HepG2 (cell line): ENCODE results near the gene TPM1. TPM values are rescaled to one million over a fixed set of nuclear protein-coding genes. Genes with fewer than 3 reads are reported as not detected.

Source experiments
- ATAC-seq: fragments of 200-7000 bp; cut with Tn5 transposase; 3 replicates; pipeline ENCODE4 v1.9.1; 2020; ENCODE audit warnings: mild to moderate bottlenecking, moderate library complexity
- BruUV-seq: library from RNA; stranded (reverse); fragments of 400-500 nt; replicated peaks from 2 replicates; lab custom pipeline; 2021; lab: Mats Ljungman, UMichigan
- CTCF ChIA-PET: fragments of 300-600 bp; formaldehyde crosslinking; extraction: SDS; loops from one replicate; lab custom pipeline; 2021; ENCODE audit warnings: low total read pairs, inconsistent platforms, low intra/inter-chr PET ratio; lab: Yijun Ruan, JAX
- POLR2A ChIA-PET: fragments of 350-600 bp; sonication (Branson Sonifier 250); formaldehyde crosslinking; loops from one replicate; lab custom pipeline; 2020; ENCODE audit warnings: antibody characterized with exemption, inconsistent platforms; lab: Yijun Ruan, JAX
- DNase-seq: peaks from one replicate; pipeline ENCODE4 v3.0.0-alpha.2; 2015; ENCODE audit warnings: low spot score
- FAIRE-seq: peaks from 3 replicates; lab custom pipeline; 2011; peaks lifted over from hg19 to GRCh38; lab: Jason Lieb, UNC
- H2AFZ ChIP-seq: one replicate; pipeline ENCODE4 v1.6.1; 2011; ENCODE audit warnings: low read length, inconsistent platforms
- H3K27ac ChIP-seq: fragments of 300-600 bp; 3 replicates; pipeline ENCODE4 v1.8.0; 2011; ENCODE audit warnings: mixed run types, mild to moderate bottlenecking, mixed read lengths, low read length, inconsistent platforms; ENCODE audit not compliant: insufficient read depth; ENCODE audit errors: extremely low read length
- H3K27me3 ChIP-seq, 2 experiments: fragments of 200-600 bp in 1 of 2; 2 replicates in 1 of 2; 3 replicates in 1 of 2; pipeline versions ENCODE4 v1.6.0 to v1.8.0; 2011; ENCODE audit warnings: low read length in 2 of 2, mild to moderate bottlenecking in 2 of 2, moderate library complexity in 2 of 2, inconsistent platforms in 1 of 2; ENCODE audit not compliant: insufficient read depth in 2 of 2, control insufficient read depth in 1 of 2
- H3K36me3 ChIP-seq, 2 experiments: fragments of 200-600 bp in 1 of 2; replicated peaks in 1 of 2; 2 replicates in 1 of 2; 3 replicates in 1 of 2; pipeline versions ENCODE4 v1.5.1 to v1.8.0; 2011; ENCODE audit warnings: low read length in 2 of 2, inconsistent platforms in 1 of 2; ENCODE audit not compliant: insufficient read depth in 2 of 2, control insufficient read depth in 1 of 2
- H3K4me1 ChIP-seq: 2 replicates; pipeline ENCODE4 v1.5.1; 2012; ENCODE audit warnings: low read length, inconsistent platforms; ENCODE audit not compliant: insufficient read depth
- H3K4me2 ChIP-seq: 2 replicates; pipeline ENCODE4 v1.6.0; 2011; ENCODE audit warnings: low read depth, low read length, inconsistent platforms
- H3K4me3 ChIP-seq, 3 experiments: fragments of 200-600 bp in 1 of 3; sonication (generic), shearing (Covaris generic) in 1 of 3; replicated peaks in 1 of 3; 2 replicates each; pipeline ENCODE4 v1.5.1; 2011 to 2016; ENCODE audit warnings: low read length in 3 of 3, inconsistent platforms in 2 of 3, low read depth in 2 of 3, mild to moderate bottlenecking in 2 of 3, control low read depth in 1 of 3, mixed read lengths in 1 of 3; ENCODE audit not compliant: insufficient read depth in 1 of 3
- H3K79me2 ChIP-seq: one replicate; pipeline ENCODE4 v1.6.1; 2011; ENCODE audit warnings: low read length, inconsistent platforms; ENCODE audit not compliant: insufficient read depth
- H3K9ac ChIP-seq: 2 replicates; pipeline ENCODE4 v1.6.0; 2011; ENCODE audit warnings: mild to moderate bottlenecking, low read depth, low read length, inconsistent platforms; ENCODE audit not compliant: insufficient read depth
- H3K9me3 ChIP-seq: 2 replicates; pipeline ENCODE4 v1.5.1; 2012; ENCODE audit warnings: mild to moderate bottlenecking, low read length
- H4K20me1 ChIP-seq: 2 replicates; pipeline ENCODE4 v1.6.0; 2011; ENCODE audit warnings: inconsistent platforms, mild to moderate bottlenecking, low read length, moderate library complexity; ENCODE audit not compliant: insufficient read depth
- FUBP1 ChIP-seq: sonication (generic); formaldehyde crosslinking; IDR thresholded peaks from 2 replicates; pipeline ENCODE4 v1.5.1; 2020; ENCODE audit warnings: missing genetic modification reagents, mild to moderate bottlenecking, borderline replicate concordance
- JUN ChIP-seq: sonication (generic); formaldehyde crosslinking; IDR thresholded peaks from 2 replicates; pipeline ENCODE4 v1.4.0; 2020; ENCODE audit warnings: mild to moderate bottlenecking, missing genetic modification reagents
- SAP130 ChIP-seq: IDR thresholded peaks from 2 replicates; pipeline ENCODE4 v1.6.1; 2016; ENCODE audit warnings: low read depth
- SNAPC2 ChIP-seq: sonication (generic); formaldehyde crosslinking; IDR thresholded peaks from 2 replicates; pipeline ENCODE4 v1.8.1; 2022; ENCODE audit warnings: mild to moderate bottlenecking, missing genetic modification reagents
- SNAPC5 ChIP-seq: sonication (generic); formaldehyde crosslinking; IDR thresholded peaks from 2 replicates; pipeline ENCODE4 v1.8.1; 2023; ENCODE audit warnings: mild to moderate bottlenecking, missing genetic modification reagents, borderline replicate concordance
- TBL1XR1 ChIP-seq: fragments of 150-350 bp; IDR thresholded peaks from 2 replicates; pipeline ENCODE4 v1.6.1; 2014; ENCODE audit warnings: borderline replicate concordance, low read length; ENCODE audit not compliant: partially characterized antibody
- ZFP36L2 ChIP-seq: sonication (generic); formaldehyde crosslinking; IDR thresholded peaks from 2 replicates; pipeline ENCODE4 v1.4.0; 2020; ENCODE audit warnings: missing genetic modification reagents
- ZNF101 ChIP-seq: sonication (generic); formaldehyde crosslinking; IDR thresholded peaks from 2 replicates; pipeline ENCODE4 v1.4.0; 2020; ENCODE audit warnings: mild to moderate bottlenecking, low read depth, missing genetic modification reagents, borderline replicate concordance
- ZNF788 ChIP-seq: sonication (generic); formaldehyde crosslinking; IDR thresholded peaks from 2 replicates; pipeline ENCODE4 v1.5.0; 2020; ENCODE audit warnings: mild to moderate bottlenecking, missing genetic modification reagents, borderline replicate concordance
- ZNF83 ChIP-seq: sonication (generic); formaldehyde crosslinking; IDR thresholded peaks from 2 replicates; pipeline ENCODE4 v1.4.0; 2020; ENCODE audit warnings: missing genetic modification reagents, mild to moderate bottlenecking, borderline replicate concordance
- WGBS: methylation state at CpG from one replicate; pipeline ENCODE4 v1.1.6; 2017; ENCODE audit warnings: low lambda C conversion rate; 5-methylcytosine and 5-hydroxymethylcytosine counted together
- in situ Hi-C: cut with HindIII; loops from 2 replicates; pipeline ENCODE4 v1.10.0; 2017; ENCODE audit warnings: low pct_unique_long_range_greater_than_20kb; ENCODE audit not compliant: extremely low pct_ligation_motif_present
- intact Hi-C: fragments of 100-400 bp; cut with micrococcal nuclease; formaldehyde crosslinking; loops from one replicate; pipeline ENCODE4 v1.10.0; 2022; ENCODE audit not compliant: unreplicated experiment
- polyA plus RNA-seq, 8 experiments: library from polyadenylated mRNA; depleted of rRNA in 3 of 8; stranded (reverse) in 7 of 8; unstranded in 1 of 8; fragments of >200 nt; fragmentation: Illumina TruSeq in 4 of 8; extraction: Trizol in 4 of 8; gene quantifications; 2 replicates each; pipeline versions ENCODE4 v1.2.1 to v1.2.3, GENCODE V29; 2011 to 2016; ENCODE audit warnings: low read depth in 4 of 8, missing spikeins in 1 of 8, mixed read lengths in 1 of 8; ENCODE audit not compliant: insufficient read depth in 1 of 8
- total RNA-seq, 5 experiments: library from RNA; depleted of rRNA; stranded (reverse); fragments of >200 nt; fragmentation: Illumina TruSeq; extraction: Trizol; gene quantifications; 2 replicates each; pipeline ENCODE4 v1.2.3, GENCODE V29; 2016; ENCODE audit warnings: low read depth in 1 of 5
- TF ChIP-seq, protein P1 (sequence below): conservative IDR thresholded peaks from 2 replicates; pipeline ENCODE4 v1.6.1; 2018; ENCODE audit warnings: missing genetic modification reagents
- TF ChIP-seq, protein P2 (sequence below): IDR thresholded peaks from 2 replicates; pipeline ENCODE4 v1.6.1; 2016; ENCODE audit warnings: missing compliant biosample characterization, missing genetic modification reagents, borderline replicate concordance

The TPM1 gene
- total and polyA plus RNA-seq, 2 of the 13 experiments (the other 11 are each of a cell fraction or from before 2014, with no cell fraction given), result 98.9 to 109 TPM

GRCh38 chr15:63023351-63023945 is 19.1 kb upstream of the TPM1 start (continued):
- TF ChIP-seq, protein P1, sequence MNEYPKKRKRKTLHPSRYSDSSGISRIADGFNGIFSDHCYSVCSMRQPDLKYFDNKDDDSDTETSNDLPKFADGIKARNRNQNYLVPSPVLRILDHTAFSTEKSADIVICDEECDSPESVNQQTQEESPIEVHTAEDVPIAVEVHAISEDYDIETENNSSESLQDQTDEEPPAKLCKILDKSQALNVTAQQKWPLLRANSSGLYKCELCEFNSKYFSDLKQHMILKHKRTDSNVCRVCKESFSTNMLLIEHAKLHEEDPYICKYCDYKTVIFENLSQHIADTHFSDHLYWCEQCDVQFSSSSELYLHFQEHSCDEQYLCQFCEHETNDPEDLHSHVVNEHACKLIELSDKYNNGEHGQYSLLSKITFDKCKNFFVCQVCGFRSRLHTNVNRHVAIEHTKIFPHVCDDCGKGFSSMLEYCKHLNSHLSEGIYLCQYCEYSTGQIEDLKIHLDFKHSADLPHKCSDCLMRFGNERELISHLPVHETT (CRISPR knock-in tag), result no peak
- TF ChIP-seq SAP130 (CRISPR knock-in tag), result 0 out of 2 replicates have a peak, but pooled peaks have one; percentile 8

GRCh38 chr15:63025460-63025859 is 17.1 kb upstream of the TPM1 start:
- Histone ChIP-seq H3K4me1 (peaks cover 31% of the 10 kb centered on the region), H3K36me3 (no peaks in the 10 kb centered on the region), H3K27ac (no peak overlapping the region), H2AFZ (no peak overlapping the region), H3K79me2 (no peaks in the 10 kb centered on the region), H3K4me3 (no peak overlapping the region), H3K9me3 (no peaks in the 10 kb centered on the region), H3K27me3 (no peaks in the 10 kb centered on the region), H3K4me2 (no peak overlapping the region), H4K20me1 (no peaks in the 10 kb centered on the region), H3K9ac (no peak overlapping the region)
- DNase-seq, result no peak
- BruUV-seq, result no TSS peak
- in situ Hi-C loops (no loop called here), intact Hi-C loops (no loop called here)
- ChIA-PET CTCF (interaction anchor here (1.1 kb wide), 1 partner anchor 243 kb away, joined by 3 read pairs; no protein-coding TSS in a partner anchor), POLR2A (no interaction called here)
- no peak for TF ChIP-seq FUBP1 (CRISPR knock-in tag)
- TF ChIP-seq ZNF101 (CRISPR knock-in tag), result no peak
- TF ChIP-seq, protein P2, sequence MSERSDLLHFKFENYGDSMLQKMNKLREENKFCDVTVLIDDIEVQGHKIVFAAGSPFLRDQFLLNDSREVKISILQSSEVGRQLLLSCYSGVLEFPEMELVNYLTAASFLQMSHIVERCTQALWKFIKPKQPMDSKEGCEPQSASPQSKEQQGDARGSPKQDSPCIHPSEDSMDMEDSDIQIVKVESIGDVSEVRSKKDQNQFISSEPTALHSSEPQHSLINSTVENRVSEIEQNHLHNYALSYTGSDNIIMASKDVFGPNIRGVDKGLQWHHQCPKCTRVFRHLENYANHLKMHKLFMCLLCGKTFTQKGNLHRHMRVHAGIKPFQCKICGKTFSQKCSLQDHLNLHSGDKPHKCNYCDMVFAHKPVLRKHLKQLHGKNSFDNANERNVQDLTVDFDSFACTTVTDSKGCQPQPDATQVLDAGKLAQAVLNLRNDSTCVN (CRISPR knock-in tag), result no peak
- TF ChIP-seq SNAPC2, result no peak
- no peak for TF ChIP-seq SNAPC5 (CRISPR knock-in tag)
- no peak for TF ChIP-seq ZFP36L2
- no peak for TF ChIP-seq ZNF83 (CRISPR knock-in tag)
- no peak for TF ChIP-seq ZNF788 (CRISPR knock-in tag)
- TF ChIP-seq JUN, result no peak
- TF ChIP-seq TBL1XR1, result no peak
- no peak for FAIRE-seq
- WGBS, result 43% methylated on average over 6 of the region's 6 CpGs
- no peak for ATAC-seq
